Body of pancreas (tissue), 4 donors: ENCODE results near the gene ALG12. TPM values are rescaled to one million over a fixed set of nuclear protein-coding genes. Genes with fewer than 3 reads are reported as not detected.

Experiments
- ATAC-seq: fragments of 150-250 bp; one replicate; pipeline ENCODE4 v1.9.1; 2016
- DNase-seq, 4 donors: peaks; one replicate each; pipeline ENCODE4 v3.0.0-alpha.2; 2019
- H3K27ac ChIP-seq, 4 donors: fragments of 200-600 bp; sonication (generic); 1 replicate in 3 of 4; 2 replicates in 1 of 4; pipeline versions ENCODE4 v1.5.1 to v1.6.1; 2016 to 2019; ENCODE audit warnings: mild to moderate bottlenecking in 1 of 4, mixed read lengths in 1 of 4, moderate library complexity in 1 of 4
- H3K27me3 ChIP-seq, 2 donors: fragments of 200-600 bp; sonication (generic); one replicate each; pipeline ENCODE4 v1.6.0; 2016; ENCODE audit warnings: mild to moderate bottlenecking in 1 of 2
- H3K36me3 ChIP-seq, 2 donors: fragments of 200-600 bp; sonication (generic); replicated peaks in 1 of 2; 2 replicates each; pipeline ENCODE4 v1.5.1; 2016; ENCODE audit warnings: low read depth in 2 of 2; ENCODE audit not compliant: insufficient read depth in 1 of 2
- H3K4me1 ChIP-seq: fragments of 200-600 bp; sonication (generic); one replicate; pipeline ENCODE4 v1.6.0; 2016
- H3K4me3 ChIP-seq, 2 donors: fragments of 200-600 bp; sonication (generic); 1 replicate in 1 of 2; 2 replicates in 1 of 2; pipeline ENCODE4 v1.5.1; 2016 to 2019
- H3K9me3 ChIP-seq, 3 donors: fragments of 200-600 bp; sonication (generic); 1 replicate in 2 of 3; 2 replicates in 1 of 3; pipeline ENCODE4 v1.5.1; 2016
- CTCF ChIP-seq, 7 experiments: fragments of 450-650 bp in 4 of 7; fragments of 200-600 bp in 3 of 7; sonication (generic) in 3 of 7; IDR thresholded peaks; one replicate each; pipeline ENCODE4 v1.5.1; 2016 to 2019; ENCODE audit warnings: antibody characterized with exemption in 7 of 7
- POLR2A ChIP-seq, 3 donors: fragments of 450-650 bp; IDR thresholded peaks; one replicate each; pipeline ENCODE4 v1.6.1; 2016; ENCODE audit warnings: antibody characterized with exemption in 3 of 3, mild to moderate bottlenecking in 2 of 3
- WGBS, 2 donors: methylation state at CpG; one replicate each; pipeline ENCODE4 v1.1.5; 2017; 5-methylcytosine and 5-hydroxymethylcytosine counted together
- intact Hi-C: fragments of 100-400 bp; cut with DNase I; formaldehyde crosslinking; loops from one replicate; pipeline ENCODE4 v1.15.1; 2023
- total RNA-seq, 2 donors: library from RNA; depleted of rRNA; stranded (reverse); fragments of >200 nt; gene quantifications; one replicate each; pipeline ENCODE4 v1.1.0, GENCODE V29; 2016

ALG12 gene
- total RNA-seq, 2 donors from 2014 or later = 16.2 to 17.9 TPM

- H3K4me1 ChIP-seq = peaks cover 57% of the 10 kb centered on the region
- H3K27me3 ChIP-seq = no peaks in the 10 kb centered on the region
- peaks cover 8 to 10% of the 10 kb centered on the region in 2 donors for H3K36me3 ChIP-seq
- no peaks in the 10 kb centered on the region for H3K9me3 ChIP-seq
- ATAC-seq (peak; percentile 28), DNase-seq (peak; percentile 69 to 77 (median 71))
- 3% methylated on average over 21 of the region's 21 CpGs; no CpG with 5 or more reads in 1 of the 2 donors for WGBS, 2 donors
- peak overlapping the region; percentile 94 to 98 (median 96) for H3K27ac ChIP-seq
- intact Hi-C loops = no loop called here
- peak overlapping the region; percentile 7 to 30 for H3K4me3 ChIP-seq
- TF ChIP-seq CTCF (IDR thresholded peaks at IDR 0.05) (peak in 2 of 7 experiments; percentile 7 to 13), POLR2A (IDR thresholded peaks at IDR 0.05) (no peak)
Measured at GRCh38 chr22:49959782-49960158, 41.5 kb upstream of the ALG12 start.

GRCh38 chr22:49958931-49959781, 40.9 kb upstream of the ALG12 start:
- peaks cover 57% of the 10 kb centered on the region for H3K4me1 ChIP-seq
- peak overlapping the region; percentile 7 to 30 for H3K4me3 ChIP-seq
- no peak for TF ChIP-seq CTCF (IDR thresholded peaks at IDR 0.05)
- H3K9me3 ChIP-seq = no peaks in the 10 kb centered on the region
- intact Hi-C loops = no loop called here
- peak overlapping the region; percentile 94 to 98 (median 96) for H3K27ac ChIP-seq
- peaks cover 8% of the 10 kb centered on the region in 2 donors for H3K36me3 ChIP-seq
- WGBS, 2 donors = 64 to 81% methylated on average over 23 to 27 of the region's 29 CpGs
- peak; percentile 28 to 42 (median 38) for DNase-seq
- no peaks in the 10 kb centered on the region for H3K27me3 ChIP-seq
- ATAC-seq = no peak

GRCh38 chr22:49958366-49958921, 40.2 kb upstream of the ALG12 start:
- peaks cover 5 to 8% of the 10 kb centered on the region in 2 donors for H3K36me3 ChIP-seq
- H3K27ac ChIP-seq = peak overlapping the region in 2 of 4 donors; percentile 96
- H3K4me1 ChIP-seq = peaks cover 57% of the 10 kb centered on the region
- ATAC-seq (no peak), DNase-seq (peak in 1 of 4 donors; percentile 19)
- no peaks in the 10 kb centered on the region for H3K27me3 ChIP-seq
- intact Hi-C loops = no loop called here
- no peak overlapping the region for H3K4me3 ChIP-seq
- WGBS, 2 donors = 81 to 87% methylated on average over 5 to 16 of the region's 16 CpGs
- no peaks in the 10 kb centered on the region for H3K9me3 ChIP-seq
- TF ChIP-seq CTCF (IDR thresholded peaks at IDR 0.05) (no peak), POLR2A (IDR thresholded peaks at IDR 0.05) (no peak)

- Histone ChIP-seq H3K36me3 (peaks cover 2 to 3% of the 10 kb centered on the region in 2 donors), H3K4me3 (no peak overlapping the region), H3K4me1 (peaks cover 57% of the 10 kb centered on the region), H3K27me3 (no peaks in the 10 kb centered on the region), H3K27ac (no peak overlapping the region), H3K9me3 (no peaks in the 10 kb centered on the region)
- WGBS, 2 donors = 83 to 100% methylated on average over 5 to 12 of the region's 12 CpGs
- DNase-seq = peak in 2 of 4 donors; percentile 16 to 17
- intact Hi-C loops = no loop called here
- ATAC-seq = no peak
- no peak for TF ChIP-seq POLR2A (IDR thresholded peaks at IDR 0.05)
Measured at GRCh38 chr22:49957826-49958365, 39.7 kb upstream of the ALG12 start.
